Neuronal stem cell (in vitro differentiated cells): Measurements from ENCODE around the gene KCNG4.

ENCODE experiments used
- DNase-seq: peaks from one replicate; pipeline ENCODE4 v3.0.0-alpha.2; 2013; ENCODE audit warnings: low spot score
- H2AFZ ChIP-seq: one replicate; pipeline ENCODE4 v1.6.1; 2013; ENCODE audit warnings: mild to moderate bottlenecking, low read length, inconsistent platforms
- H2AK5ac ChIP-seq: 2 replicates; pipeline ENCODE4 v1.6.1; 2013; ENCODE audit warnings: low read depth, mild to moderate bottlenecking, inconsistent platforms, low read length, moderate library complexity, mixed read lengths
- H2BK120ac ChIP-seq: 2 replicates; pipeline ENCODE4 v1.6.1; 2013; ENCODE audit warnings: low read depth, mild to moderate bottlenecking, inconsistent platforms, low read length, moderate library complexity, mixed read lengths
- H2BK12ac ChIP-seq: one replicate; pipeline ENCODE4 v1.6.1; 2013; ENCODE audit warnings: low read length, inconsistent platforms
- H2BK15ac ChIP-seq: 2 replicates; pipeline ENCODE4 v1.6.1; 2013; ENCODE audit warnings: mild to moderate bottlenecking, low read length, inconsistent platforms, mixed read lengths
- H2BK5ac ChIP-seq: one replicate; pipeline ENCODE4 v1.6.1; 2013; ENCODE audit warnings: inconsistent platforms, mild to moderate bottlenecking, low read length, moderate library complexity
- H3K14ac ChIP-seq: one replicate; pipeline ENCODE4 v1.6.1; 2013; ENCODE audit warnings: low read length, inconsistent platforms
- H3K18ac ChIP-seq: 2 replicates; pipeline ENCODE4 v1.6.1; 2013; ENCODE audit warnings: low read length, inconsistent platforms
- H3K23ac ChIP-seq: 2 replicates; pipeline ENCODE4 v1.6.1; 2013; ENCODE audit warnings: low read depth, mild to moderate bottlenecking, mixed read lengths, low read length, inconsistent platforms; ENCODE audit not compliant: poor library complexity
- H3K27ac ChIP-seq: replicated peaks from 3 replicates; pipeline ENCODE4 v1.5.1; 2013; ENCODE audit warnings: low read length, inconsistent platforms
- H3K27me3 ChIP-seq, 3 experiments: 2 replicates each; pipeline ENCODE4 v1.6.1; 2013; ENCODE audit warnings: low read length in 3 of 3, mild to moderate bottlenecking in 2 of 3, inconsistent platforms in 1 of 3, low read depth in 1 of 3, mixed read lengths in 1 of 3, moderate library complexity in 1 of 3; ENCODE audit not compliant: control insufficient read depth in 3 of 3, insufficient read depth in 3 of 3
- H3K36me3 ChIP-seq, 2 donors: replicated peaks in 1 of 2; 2 replicates each; pipeline ENCODE4 v1.6.1; 2013; ENCODE audit warnings: low read length in 2 of 2; ENCODE audit not compliant: control insufficient read depth in 2 of 2, insufficient read depth in 2 of 2
- H3K4ac ChIP-seq: 2 replicates; pipeline ENCODE4 v1.6.1; 2013; ENCODE audit warnings: inconsistent platforms, mild to moderate bottlenecking, low read length, moderate library complexity
- H3K4me1 ChIP-seq, 2 donors: 1 replicate in 1 of 2; 2 replicates in 1 of 2; pipeline ENCODE4 v1.6.1; 2013; ENCODE audit warnings: low read length in 2 of 2, low read depth in 1 of 2; ENCODE audit not compliant: control insufficient read depth in 2 of 2, insufficient read depth in 1 of 2
- H3K4me2 ChIP-seq: one replicate; pipeline ENCODE4 v1.6.1; 2013; ENCODE audit warnings: mild to moderate bottlenecking, low read length, inconsistent platforms; ENCODE audit not compliant: insufficient read depth, poor library complexity, severe bottlenecking
- H3K4me3 ChIP-seq, 2 donors: 2 replicates each; pipeline ENCODE4 v1.5.1; 2013; ENCODE audit warnings: low read length in 2 of 2, mild to moderate bottlenecking in 2 of 2, inconsistent platforms in 1 of 2, moderate library complexity in 1 of 2
- H3K79me1 ChIP-seq: one replicate; pipeline ENCODE4 v1.6.1; 2013; ENCODE audit warnings: low read depth, mild to moderate bottlenecking, inconsistent platforms, low read length, moderate library complexity
- H3K9ac ChIP-seq: one replicate; pipeline ENCODE4 v1.6.1; 2013; ENCODE audit warnings: mild to moderate bottlenecking, low read depth, low read length, inconsistent platforms; ENCODE audit not compliant: poor library complexity
- H3K9me3 ChIP-seq, 2 donors: replicated peaks in 1 of 2; 2 replicates each; pipeline versions ENCODE3 to v1.6.1; 2013; ENCODE audit warnings: low read length in 2 of 2, mild to moderate bottlenecking in 2 of 2, inconsistent platforms in 1 of 2, low read depth in 1 of 2, mixed read lengths in 1 of 2, moderate library complexity in 1 of 2; ENCODE audit not compliant: control insufficient read depth in 2 of 2, insufficient read depth in 1 of 2
- H4K8ac ChIP-seq: one replicate; pipeline ENCODE4 v1.6.1; 2013; ENCODE audit warnings: low read depth, mild to moderate bottlenecking, inconsistent platforms, low read length, moderate library complexity
- H4K91ac ChIP-seq: one replicate; pipeline ENCODE4 v1.6.1; 2013; ENCODE audit warnings: low read length, low read depth, mild to moderate bottlenecking, inconsistent platforms; ENCODE audit not compliant: poor library complexity
- WGBS, 2 donors: extraction: QIAGEN DNeasy Blood & Tissue Kit; methylation state at CpG; one replicate each; pipeline ENCODE4 v1.1.7; 2013; ENCODE audit warnings: missing lambda C conversion rate in 2 of 2, mixed read lengths in 1 of 2; ENCODE audit not compliant: insufficient read length in 2 of 2, insufficient replicate concordance in 1 of 2; ENCODE audit errors: extremely low coverage in 2 of 2; 5-methylcytosine and 5-hydroxymethylcytosine counted together

Gene KCNG4

GRCh38 chr16:84243732-84244131 lies 3.9 kb upstream of the KCNG4 start:
- Histone ChIP-seq H3K4me2 (no peak overlapping the region), H3K4ac (no peak overlapping the region), H3K9me3 (peaks cover 2% of the 10 kb centered on the region in 2 donors), H3K36me3 (peaks cover 0 to 2% of the 10 kb centered on the region in 2 donors), H3K79me1 (no peaks in the 10 kb centered on the region), H2BK12ac (no peak overlapping the region), H2AK5ac (no peak overlapping the region), H3K14ac (no peak overlapping the region), H3K27ac (no peak overlapping the region), H3K27me3 (peaks cover 0 to 33% (median 1%) of the 10 kb centered on the region in 3 experiments), H3K18ac (no peak overlapping the region), H3K4me3 (no peak overlapping the region), H3K23ac (no peak overlapping the region), H2AFZ (no peak overlapping the region), H4K91ac (no peak overlapping the region), H3K9ac (no peak overlapping the region), H2BK5ac (no peak overlapping the region), H2BK15ac (no peak overlapping the region), H4K8ac (no peak overlapping the region), H3K4me1 (peaks cover 0 to 8% of the 10 kb centered on the region in 2 donors), H2BK120ac (no peak overlapping the region)
- DNase-seq, result no peak
- no CpG with 5 or more reads among the region's 1 CpG for WGBS, 2 donors

- Histone ChIP-seq H3K4me3 (no peak overlapping the region), H3K4me2 (no peak overlapping the region), H3K79me1 (no peaks in the 10 kb centered on the region), H2BK12ac (no peak overlapping the region), H2BK15ac (no peak overlapping the region), H3K14ac (no peak overlapping the region), H2AK5ac (no peak overlapping the region), H3K4me1 (peaks cover 0 to 8% of the 10 kb centered on the region in 2 donors), H3K9ac (no peak overlapping the region), H3K27me3 (peaks cover 0 to 33% (median 1%) of the 10 kb centered on the region in 3 experiments), H2BK120ac (no peak overlapping the region), H3K36me3 (peaks cover 0 to 2% of the 10 kb centered on the region in 2 donors), H3K18ac (no peak overlapping the region), H3K23ac (no peak overlapping the region), H4K91ac (no peak overlapping the region), H3K27ac (no peak overlapping the region), H3K9me3 (peaks cover 2% of the 10 kb centered on the region in 2 donors), H3K4ac (no peak overlapping the region), H4K8ac (no peak overlapping the region), H2AFZ (no peak overlapping the region), H2BK5ac (no peak overlapping the region)
- WGBS, 2 donors, result no CpG with 5 or more reads among the region's 9 CpGs
- DNase-seq, result no peak
Observed at GRCh38 chr16:84242839-84243238, 3.0 kb upstream of the KCNG4 start.

- peaks cover 0 to 2% of the 10 kb centered on the region in 2 donors for H3K36me3 ChIP-seq
- H2AK5ac ChIP-seq, result no peak overlapping the region
- H3K4ac ChIP-seq, result no peak overlapping the region
- H2BK120ac ChIP-seq, result no peak overlapping the region
- no CpG with 5 or more reads among the region's 1 CpG for WGBS, 2 donors
- H2BK5ac ChIP-seq, result no peak overlapping the region
- no peak overlapping the region for H4K8ac ChIP-seq
- H3K79me1 ChIP-seq, result no peaks in the 10 kb centered on the region
- no peak overlapping the region for H2BK15ac ChIP-seq
- H3K9ac ChIP-seq, result no peak overlapping the region
- H3K27ac ChIP-seq, result no peak overlapping the region
- no peak overlapping the region for H3K14ac ChIP-seq
- peaks cover 0 to 33% (median 1%) of the 10 kb centered on the region in 3 experiments for H3K27me3 ChIP-seq
- H3K4me1 ChIP-seq, result peaks cover 0 to 8% of the 10 kb centered on the region in 2 donors
- no peak overlapping the region for H3K18ac ChIP-seq
- no peak overlapping the region for H4K91ac ChIP-seq
- no peak overlapping the region for H2AFZ ChIP-seq
- no peak overlapping the region for H3K4me2 ChIP-seq
- DNase-seq, result no peak
- no peak overlapping the region for H2BK12ac ChIP-seq
- no peak overlapping the region for H3K4me3 ChIP-seq
- H3K23ac ChIP-seq, result no peak overlapping the region
- peaks cover 2% of the 10 kb centered on the region in 2 donors for H3K9me3 ChIP-seq
Observed at GRCh38 chr16:84241778-84242177, 2.0 kb upstream of the KCNG4 start.

- Histone ChIP-seq H3K9ac (no peak overlapping the region), H3K27ac (no peak overlapping the region), H2BK12ac (no peak overlapping the region), H2AFZ (no peak overlapping the region), H4K8ac (no peak overlapping the region), H3K23ac (no peak overlapping the region), H3K27me3 (peaks cover 0 to 25% (median 1%) of the 10 kb centered on the region in 3 experiments), H2BK5ac (no peak overlapping the region), H4K91ac (no peak overlapping the region), H3K4me3 (no peak overlapping the region), H3K4me2 (no peak overlapping the region), H2BK15ac (no peak overlapping the region), H2BK120ac (no peak overlapping the region), H3K18ac (no peak overlapping the region), H3K4ac (no peak overlapping the region), H3K79me1 (no peaks in the 10 kb centered on the region), H3K4me1 (peaks cover 0 to 11% of the 10 kb centered on the region in 2 donors), H2AK5ac (no peak overlapping the region), H3K14ac (no peak overlapping the region), H3K36me3 (peaks cover 0 to 2% of the 10 kb centered on the region in 2 donors), H3K9me3 (peaks cover 2% of the 10 kb centered on the region in 2 donors)
- no CpG with 5 or more reads among the region's 2 CpGs for WGBS, 2 donors
- DNase-seq, result no peak
Observed at GRCh38 chr16:84240455-84240854, 643 bp upstream of the KCNG4 start.
